ENCODE data around the gene NDUFAF8.

The NDUFAF8 gene

GRCh38 chr17:81218459-81218858 lies 20.7 kb upstream of the NDUFAF8 start:
- Histone ChIP-seq H3K4me2 (ENCODE audit: low read depth, low read length, poor library complexity, severe bottlenecking) (no peak overlapping the region), H3K79me2 (ENCODE audit: insufficient read depth, low read length) (peaks cover 3% of the 10 kb centered on the region; the same call in 1 of the 2 replicates), H3K9ac (ENCODE audit: low read length) (no peak overlapping the region), H3K36me3 (ENCODE audit: low read length) (no peaks in the 10 kb centered on the region), H3K9me3 (ENCODE audit: insufficient read depth, low read length) (no peaks in the 10 kb centered on the region), H3K4me3 (ENCODE audit: insufficient read depth, low read length, poor library complexity, severe bottlenecking) (no peak overlapping the region), H3K9me2 (replicated peaks; ENCODE audit: insufficient read depth, low read length) (no peaks in the 10 kb centered on the region), H2AFZ (ENCODE audit: low read depth, low read length, severe bottlenecking) (no peak overlapping the region), H4K20me1 (ENCODE audit: low read depth, low read length) (no peaks in the 10 kb centered on the region), H3K27me3 (ENCODE audit: low read length) (no peaks in the 10 kb centered on the region), H3K27ac (ENCODE audit: low read depth, low read length) (no peak overlapping the region), H3F3A (ENCODE audit: insufficient read depth) (no peaks in the 10 kb centered on the region)
- TF ChIP-seq, protein P1, sequence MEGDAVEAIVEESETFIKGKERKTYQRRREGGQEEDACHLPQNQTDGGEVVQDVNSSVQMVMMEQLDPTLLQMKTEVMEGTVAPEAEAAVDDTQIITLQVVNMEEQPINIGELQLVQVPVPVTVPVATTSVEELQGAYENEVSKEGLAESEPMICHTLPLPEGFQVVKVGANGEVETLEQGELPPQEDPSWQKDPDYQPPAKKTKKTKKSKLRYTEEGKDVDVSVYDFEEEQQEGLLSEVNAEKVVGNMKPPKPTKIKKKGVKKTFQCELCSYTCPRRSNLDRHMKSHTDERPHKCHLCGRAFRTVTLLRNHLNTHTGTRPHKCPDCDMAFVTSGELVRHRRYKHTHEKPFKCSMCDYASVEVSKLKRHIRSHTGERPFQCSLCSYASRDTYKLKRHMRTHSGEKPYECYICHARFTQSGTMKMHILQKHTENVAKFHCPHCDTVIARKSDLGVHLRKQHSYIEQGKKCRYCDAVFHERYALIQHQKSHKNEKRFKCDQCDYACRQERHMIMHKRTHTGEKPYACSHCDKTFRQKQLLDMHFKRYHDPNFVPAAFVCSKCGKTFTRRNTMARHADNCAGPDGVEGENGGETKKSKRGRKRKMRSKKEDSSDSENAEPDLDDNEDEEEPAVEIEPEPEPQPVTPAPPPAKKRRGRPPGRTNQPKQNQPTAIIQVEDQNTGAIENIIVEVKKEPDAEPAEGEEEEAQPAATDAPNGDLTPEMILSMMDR (IDR thresholded peaks at IDR 0.05; ENCODE audit: insufficient read depth, low read length, poor library complexity, severe bottlenecking) = no peak

- H3K27ac ChIP-seq (ENCODE audit: low read depth, low read length) = no peak overlapping the region
- H3K9ac ChIP-seq (ENCODE audit: low read length) = no peak overlapping the region
- H4K20me1 ChIP-seq (ENCODE audit: low read depth, low read length) = no peaks in the 10 kb centered on the region
Measured at GRCh38 chr17:81218991-81219390, 20.1 kb upstream of the NDUFAF8 start.

GRCh38 chr17:81219476-81220180 lies 19.5 kb upstream of the NDUFAF8 start:
- TF ChIP-seq, protein P1 (IDR thresholded peaks at IDR 0.05; ENCODE audit: insufficient read depth, low read length, poor library complexity, severe bottlenecking) = no peak
- no peak for TF ChIP-seq EZH2phosphoT487 (conservative IDR thresholded peaks at IDR 0.05; ENCODE audit: low read length)
- Histone ChIP-seq H3K9me2 (replicated peaks; ENCODE audit: insufficient read depth, low read length) (no peaks in the 10 kb centered on the region), H3K9me3 (ENCODE audit: insufficient read depth, low read length) (no peaks in the 10 kb centered on the region), H3F3A (ENCODE audit: insufficient read depth) (0 out of 2 replicates have a peak, but pooled peaks cover 3% of the 10 kb centered on the region), H3K36me3 (ENCODE audit: low read length) (no peaks in the 10 kb centered on the region), H4K20me1 (ENCODE audit: low read depth, low read length) (no peaks in the 10 kb centered on the region), H3K4me3 (ENCODE audit: insufficient read depth, low read length, poor library complexity, severe bottlenecking) (no peak overlapping the region), H3K4me2 (ENCODE audit: low read depth, low read length, poor library complexity, severe bottlenecking) (no peak overlapping the region), H2AFZ (ENCODE audit: low read depth, low read length, severe bottlenecking) (no peak overlapping the region), H3K27ac (ENCODE audit: low read depth, low read length) (no peak overlapping the region), H3K79me2 (ENCODE audit: insufficient read depth, low read length) (peaks cover 3% of the 10 kb centered on the region; the same call in 1 of the 2 replicates), H3K9ac (ENCODE audit: low read length) (no peak overlapping the region), H3K27me3 (ENCODE audit: low read length) (no peaks in the 10 kb centered on the region)

More at GRCh38 chr17:81218991-81219390, 20.1 kb upstream of the NDUFAF8 start:
- no peaks in the 10 kb centered on the region for H3K9me2 ChIP-seq (replicated peaks; ENCODE audit: insufficient read depth, low read length)
- no peaks in the 10 kb centered on the region for H3K27me3 ChIP-seq (ENCODE audit: low read length)
- H3K36me3 ChIP-seq (ENCODE audit: low read length) = no peaks in the 10 kb centered on the region
- H3K9me3 ChIP-seq (ENCODE audit: insufficient read depth, low read length) = no peaks in the 10 kb centered on the region
- H3F3A ChIP-seq (ENCODE audit: insufficient read depth) = 0 out of 2 replicates have a peak, but pooled peaks cover 3% of the 10 kb centered on the region
- no peak overlapping the region for H3K4me2 ChIP-seq (ENCODE audit: low read depth, low read length, poor library complexity, severe bottlenecking)
- TF ChIP-seq, protein P1 (IDR thresholded peaks at IDR 0.05; ENCODE audit: insufficient read depth, low read length, poor library complexity, severe bottlenecking) = no peak
- TF ChIP-seq EZH2phosphoT487 (conservative IDR thresholded peaks at IDR 0.05; ENCODE audit: low read length) = no peak
- no peak overlapping the region for H3K4me3 ChIP-seq (ENCODE audit: insufficient read depth, low read length, poor library complexity, severe bottlenecking)
- peaks cover 3% of the 10 kb centered on the region; the same call in 1 of the 2 replicates for H3K79me2 ChIP-seq (ENCODE audit: insufficient read depth, low read length)
- H2AFZ ChIP-seq (ENCODE audit: low read depth, low read length, severe bottlenecking) = no peak overlapping the region
